ENCODE data around the gene DSCAML1.

The DSCAML1 gene

DNA sequence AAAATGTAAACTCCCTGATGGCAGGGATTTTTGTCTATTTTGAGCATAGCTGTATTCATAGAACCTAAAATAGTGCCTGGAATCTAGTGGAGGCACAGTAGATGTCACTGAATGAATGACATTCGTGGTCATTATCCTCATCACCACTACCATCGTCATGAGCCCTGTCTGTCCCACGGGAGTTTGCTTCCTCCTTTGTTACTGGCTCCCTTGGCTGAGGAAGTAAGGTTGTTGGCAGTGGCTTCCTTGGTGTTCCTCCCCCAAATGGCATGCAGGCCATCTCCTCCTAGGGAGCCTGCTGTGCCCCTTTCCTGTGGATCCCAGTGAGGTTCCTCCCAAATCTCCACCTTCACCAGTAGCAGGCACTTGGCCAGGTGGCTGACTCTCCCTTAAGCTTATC is 286.4 kb downstream of the DSCAML1 start:
- DNase-seq (ENCODE audit: extremely low read depth in 1 of 2, low read depth in 1 of 2) = no peak

DNA sequence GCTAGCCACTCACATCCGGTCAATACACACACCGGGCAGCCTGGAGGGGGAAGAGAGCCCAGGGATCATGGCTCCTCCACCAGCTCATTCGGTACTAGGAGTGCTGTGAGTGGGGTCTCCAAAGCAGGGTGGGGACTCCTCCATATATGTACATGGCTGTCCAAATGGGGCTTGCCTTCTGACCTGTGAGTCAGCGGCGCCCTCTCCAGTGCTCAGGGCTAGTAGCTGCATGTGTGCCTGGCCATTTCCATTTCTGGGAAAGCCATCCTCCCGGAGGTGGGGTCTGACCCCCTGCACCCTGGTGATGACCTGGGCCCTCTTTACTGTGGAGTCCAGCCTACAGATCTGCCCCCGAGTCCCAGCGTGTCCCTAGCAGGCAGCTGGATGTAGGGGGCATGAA is 287.5 kb downstream of the DSCAML1 start:
- DNase-seq (ENCODE audit: extremely low read depth in 1 of 2, low read depth in 1 of 2) = no peak

DNA sequence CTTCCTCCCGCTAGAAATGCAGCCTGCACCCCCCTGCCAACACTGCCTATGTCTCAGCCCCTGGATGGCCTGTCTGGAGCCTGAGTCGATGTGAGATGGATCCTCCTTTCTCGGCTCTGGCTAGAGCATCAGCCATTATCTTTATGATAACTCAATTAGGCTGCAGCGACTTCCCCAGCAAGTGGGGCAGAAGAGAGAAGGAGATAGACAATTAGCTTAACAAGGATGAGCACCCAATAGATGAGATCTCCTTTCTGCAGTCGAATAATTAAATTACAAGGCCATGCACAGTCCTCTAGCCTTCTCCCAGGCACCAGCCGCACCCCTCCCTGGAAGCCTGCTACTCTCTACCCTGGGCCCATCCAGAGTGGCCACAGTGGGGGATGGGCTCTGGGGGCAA is 290.0 kb downstream of the DSCAML1 start:
- no peak for DNase-seq (ENCODE audit: extremely low read depth in 1 of 2, low read depth in 1 of 2)

DNA sequence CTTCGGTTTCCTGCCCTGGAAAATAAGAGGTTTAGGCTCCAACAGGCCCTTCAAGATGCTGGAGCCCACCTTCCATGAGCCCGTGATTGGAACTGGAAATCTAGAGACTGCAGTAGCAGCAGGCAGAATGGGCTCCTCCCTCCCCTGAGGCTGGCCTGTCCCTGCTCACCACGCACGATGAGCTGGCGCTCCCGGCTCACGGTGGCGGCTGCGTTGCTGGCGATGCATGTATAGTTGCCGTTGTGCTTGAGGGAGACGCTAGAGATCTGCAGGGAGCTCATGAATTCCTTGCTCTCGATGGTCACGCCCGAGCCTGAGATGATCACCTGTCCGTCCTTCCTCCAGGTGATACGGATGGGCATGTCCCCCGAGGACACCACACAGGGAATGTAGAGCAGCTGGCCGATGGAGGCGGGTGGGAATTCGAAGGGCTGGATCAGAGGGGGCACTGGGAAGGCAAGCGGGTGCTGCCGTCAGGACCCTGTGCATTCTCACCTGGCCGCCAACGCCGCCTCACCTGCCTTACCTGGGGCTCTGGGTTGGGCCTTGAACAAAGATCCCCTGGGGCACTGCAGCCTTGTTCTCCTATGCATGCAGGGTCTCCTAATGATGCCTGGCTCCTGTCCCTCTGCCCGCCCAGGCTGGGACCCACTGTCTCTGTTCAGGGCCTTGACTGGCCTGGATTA is 291.6 kb downstream of the DSCAML1 start:
- no peak for DNase-seq (ENCODE audit: extremely low read depth in 1 of 2, low read depth in 1 of 2)

DNA sequence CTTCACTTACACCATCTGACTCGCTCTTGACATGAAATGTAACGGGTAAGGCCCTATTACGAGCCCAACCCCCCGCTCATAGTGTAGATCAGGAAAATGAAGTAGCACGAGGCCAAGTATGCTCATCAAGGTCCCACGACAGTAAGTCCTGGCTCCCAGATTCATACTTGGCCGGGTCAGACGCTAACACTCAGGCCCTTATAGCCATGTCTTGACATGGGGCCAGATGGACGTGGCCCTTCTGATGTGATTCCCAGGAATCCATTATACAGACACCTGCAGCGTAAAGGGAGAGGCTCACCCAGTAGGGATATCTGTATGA is 294.3 kb downstream of the DSCAML1 start:
- no peak for DNase-seq (ENCODE audit: extremely low read depth in 1 of 2, low read depth in 1 of 2)

DNA sequence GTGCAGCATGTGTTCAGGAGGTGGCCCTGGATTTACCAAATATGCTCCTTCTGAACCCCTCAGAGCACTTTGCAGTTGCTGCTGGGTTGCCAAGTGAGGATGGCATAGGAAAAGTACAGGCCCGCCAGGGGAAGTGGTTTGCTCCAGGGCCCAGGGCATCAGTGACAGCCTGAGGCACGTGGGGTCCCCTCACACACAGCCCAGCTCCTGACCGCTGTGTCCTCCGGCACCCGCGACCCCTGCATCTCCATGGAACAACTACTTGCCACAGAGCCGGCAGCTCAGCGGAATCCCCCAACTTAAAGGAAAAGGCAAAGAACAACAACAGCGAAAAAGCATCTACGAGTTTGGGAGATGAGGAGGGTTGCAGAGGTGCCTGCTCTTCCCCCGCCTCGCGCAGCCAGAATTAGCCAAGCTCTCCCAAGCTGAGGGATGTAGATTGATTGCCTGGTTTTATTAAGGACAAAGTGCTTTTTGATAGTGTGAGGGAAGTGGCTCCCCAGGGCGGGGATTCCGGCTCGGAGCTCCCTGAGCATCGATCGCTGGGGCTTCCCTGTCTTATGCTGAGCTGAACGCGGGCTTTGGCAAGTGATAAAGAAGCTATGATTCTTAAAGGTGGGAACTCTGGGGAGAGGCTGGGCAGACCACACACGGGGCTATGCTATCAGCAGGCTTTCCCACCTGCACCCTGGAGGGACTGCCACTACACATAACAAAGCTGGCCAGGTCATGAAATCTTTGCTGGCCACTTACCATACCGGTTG is 294.8 kb downstream of the DSCAML1 start:
- no peak for DNase-seq (ENCODE audit: extremely low read depth in 1 of 2, low read depth in 1 of 2)

DNA sequence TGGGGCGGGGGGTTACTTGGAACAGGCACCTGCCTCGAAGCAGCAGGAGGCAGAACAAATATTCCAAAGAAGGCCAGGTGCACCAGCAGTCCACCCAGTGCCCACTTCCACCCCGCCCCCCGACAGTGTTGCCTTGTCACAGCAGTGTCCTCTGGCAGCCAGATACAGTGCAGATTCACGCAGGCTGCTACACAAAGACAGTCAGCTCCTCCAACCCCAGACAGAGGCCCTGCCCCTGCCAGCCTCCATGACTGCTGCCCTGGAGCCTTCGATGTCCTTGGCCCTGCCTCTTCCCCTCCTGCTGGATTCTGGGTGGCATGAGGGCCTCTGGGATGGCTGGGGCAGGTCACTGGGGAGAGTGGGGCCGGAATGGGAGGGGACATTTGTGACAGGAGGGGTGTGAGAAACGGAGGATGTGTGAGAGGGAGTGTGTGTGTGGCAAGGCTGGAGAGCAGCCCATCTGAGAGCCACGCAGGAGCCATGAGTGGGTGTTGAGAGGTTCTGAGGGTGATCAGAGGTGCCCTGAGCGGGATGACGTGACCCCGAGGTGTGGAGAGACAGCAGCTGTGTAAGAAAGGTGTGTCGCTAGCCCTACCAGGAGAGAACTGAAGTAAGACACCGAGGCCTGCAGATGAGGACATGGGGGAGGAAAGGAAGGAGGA is 295.6 kb downstream of the DSCAML1 start:
- DNase-seq (ENCODE audit: extremely low read depth in 1 of 2, low read depth in 1 of 2) = no peak

DNA sequence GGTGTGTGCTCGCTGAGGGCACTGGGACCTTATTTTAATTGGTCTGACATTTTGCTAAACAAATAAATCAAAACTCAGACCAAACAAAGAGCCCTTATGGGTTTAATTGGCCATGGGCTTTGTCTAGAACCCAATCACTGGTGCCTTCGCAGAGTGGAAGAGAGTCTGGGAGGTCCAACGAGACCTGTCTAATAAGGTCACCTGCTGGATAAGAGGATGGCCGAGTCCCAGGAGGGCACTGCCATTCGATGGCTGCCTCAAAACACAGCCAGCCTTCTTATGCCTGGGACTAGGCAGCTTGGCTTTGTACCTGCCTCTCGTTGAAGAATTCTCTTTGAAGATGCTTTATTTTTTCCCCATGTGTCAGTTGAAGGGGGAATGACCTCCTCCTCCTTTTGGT is 298.2 kb downstream of the DSCAML1 start:
- DNase-seq (ENCODE audit: extremely low read depth in 1 of 2, low read depth in 1 of 2) = no peak

DNA sequence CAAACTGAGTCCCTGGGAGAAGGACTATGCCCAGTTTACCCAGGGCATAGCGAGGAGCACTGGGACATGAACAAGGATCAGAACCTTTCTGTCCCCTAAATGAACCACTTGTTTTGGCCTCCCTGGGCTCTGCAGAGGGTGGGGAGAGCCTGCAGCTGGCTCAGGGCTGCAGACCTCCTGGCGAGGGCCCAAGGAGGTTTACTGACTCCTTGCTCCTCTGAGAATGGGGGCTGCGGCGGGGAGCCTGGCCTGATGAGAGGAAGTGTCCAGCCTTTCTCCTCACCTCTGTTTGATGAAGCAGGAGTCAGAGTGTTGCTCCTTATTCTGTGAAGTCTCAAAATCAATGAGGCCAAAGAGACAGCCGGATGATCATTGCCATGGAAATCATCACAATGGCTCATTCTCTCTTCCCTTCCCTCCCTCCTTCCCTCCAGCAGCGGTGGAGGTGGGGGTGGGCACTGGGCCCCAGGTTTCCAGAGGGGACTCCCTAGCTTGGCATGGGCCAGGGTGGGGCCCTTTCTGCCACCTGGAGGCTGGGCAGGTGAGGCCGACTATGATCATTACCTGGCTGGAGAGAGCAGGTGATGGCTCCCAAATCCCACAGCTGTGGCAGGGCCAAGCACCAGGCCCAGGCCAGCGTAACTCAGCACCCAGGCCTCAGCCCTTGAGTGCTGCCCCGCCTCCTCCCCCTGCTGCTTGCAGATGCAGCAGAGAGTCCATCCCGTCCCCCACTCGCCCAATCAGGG is 299.6 kb downstream of the DSCAML1 start:
- no peak for DNase-seq (ENCODE audit: extremely low read depth in 1 of 2, low read depth in 1 of 2)

DNA sequence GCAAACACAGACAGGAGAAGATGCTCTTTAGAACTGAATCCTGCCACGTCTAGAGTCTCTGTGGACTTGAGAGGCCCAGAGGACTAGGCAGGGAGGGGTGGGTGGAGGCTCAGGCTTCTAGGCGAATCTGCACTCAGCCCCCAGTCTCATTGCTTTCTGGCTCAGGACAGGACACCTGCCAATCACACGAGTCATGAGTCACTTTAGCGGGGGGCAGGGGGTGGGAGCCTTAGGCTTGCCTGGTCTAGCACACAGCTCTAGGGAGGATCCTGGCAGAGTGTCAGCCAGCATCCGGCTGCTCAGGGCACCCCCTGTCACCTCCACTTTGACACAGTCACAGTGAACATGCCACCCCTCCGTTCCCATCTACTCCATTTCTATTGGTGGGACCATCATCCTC is 301.7 kb downstream of the DSCAML1 start:
- no peak for DNase-seq (ENCODE audit: extremely low read depth in 1 of 2, low read depth in 1 of 2)

DNA sequence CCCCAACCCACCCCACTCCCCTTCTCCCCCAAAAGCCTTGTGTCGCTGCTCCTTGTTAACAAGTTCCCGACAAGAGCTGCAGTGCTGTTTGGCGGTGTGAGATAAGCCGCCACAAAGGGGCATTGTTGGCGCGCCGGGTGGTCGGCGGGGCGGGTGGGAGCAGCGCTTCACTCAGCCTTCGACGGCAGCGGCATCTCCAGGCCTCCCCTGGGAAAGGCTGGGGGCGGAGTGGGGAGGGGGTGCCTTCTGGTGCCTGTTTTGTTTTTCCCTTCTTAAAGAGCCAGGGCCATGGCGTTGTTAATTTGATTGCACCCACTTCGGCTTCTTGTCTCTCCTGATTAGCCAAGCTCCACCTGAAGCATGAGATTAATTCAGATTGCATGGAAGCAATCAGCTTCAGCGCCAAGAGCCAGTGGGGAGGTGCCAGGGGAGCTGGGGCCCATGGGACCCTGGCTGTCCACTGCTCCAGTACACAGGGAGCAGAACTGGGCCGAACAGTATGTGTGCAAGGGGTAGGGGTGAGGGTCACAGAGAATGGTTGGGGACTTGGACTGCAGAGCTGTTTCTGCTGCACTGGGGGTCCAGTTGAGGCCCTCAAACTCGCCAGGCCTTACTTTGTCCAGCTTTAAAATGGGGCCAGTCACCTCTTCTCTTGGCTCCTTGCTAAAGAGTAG is 304.3 kb downstream of the DSCAML1 start:
- no peak for DNase-seq (ENCODE audit: extremely low read depth in 1 of 2, low read depth in 1 of 2)

DNA sequence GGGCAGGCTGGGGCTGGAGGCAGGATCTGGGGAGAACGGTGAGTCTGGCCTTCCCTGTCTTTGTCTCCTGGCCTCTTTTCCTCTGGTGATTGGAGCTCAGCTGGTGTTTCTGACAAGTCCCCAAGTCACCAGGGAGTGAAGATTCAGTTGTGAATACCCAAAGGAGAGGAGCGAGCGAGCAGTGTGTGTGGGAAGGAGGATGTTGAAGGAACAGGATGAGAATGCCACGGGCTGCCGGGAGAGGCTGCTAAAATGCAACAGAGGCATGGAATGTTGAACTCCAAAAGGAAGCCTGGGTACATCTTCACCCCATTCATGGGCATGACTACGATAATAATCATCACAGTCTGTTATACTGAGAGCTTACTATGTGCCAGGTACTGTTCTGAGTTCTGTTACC is 306.1 kb downstream of the DSCAML1 start:
- no peak for DNase-seq (ENCODE audit: extremely low read depth in 1 of 2, low read depth in 1 of 2)

DNA sequence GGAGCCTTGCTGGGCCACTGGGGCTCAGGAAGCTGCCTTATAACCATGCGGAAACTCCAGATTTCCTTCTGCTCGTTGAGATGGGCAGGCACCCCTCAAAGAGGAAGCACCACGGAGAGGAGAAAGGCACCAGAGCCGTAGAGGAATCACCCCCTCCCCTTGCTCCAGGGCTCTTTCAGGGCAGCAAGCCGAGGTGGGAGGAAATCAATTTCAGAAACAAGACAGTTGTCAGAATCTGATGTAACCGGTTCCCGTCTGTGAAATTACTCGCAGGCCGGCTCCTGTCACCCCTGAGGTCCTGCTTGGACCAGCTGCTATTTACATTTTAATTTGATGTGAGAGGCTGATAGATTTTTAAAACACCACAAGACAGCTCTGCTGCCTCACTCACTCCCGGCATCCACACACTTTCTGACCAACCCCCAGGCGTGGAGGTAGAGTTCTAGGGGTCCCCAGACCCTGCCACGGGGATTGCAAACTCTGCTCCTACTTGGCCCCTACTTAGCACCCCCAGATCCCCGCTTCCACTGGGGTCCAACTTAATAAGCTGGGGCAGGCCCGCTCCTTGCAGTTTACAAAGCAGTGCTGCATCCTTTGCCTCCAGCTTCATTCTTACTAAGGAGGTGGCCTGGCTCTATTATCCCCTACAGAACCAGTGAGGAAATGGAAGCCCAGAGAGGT is 306.9 kb downstream of the DSCAML1 start:
- DNase-seq (ENCODE audit: extremely low read depth in 1 of 2, low read depth in 1 of 2) = no peak

DNA sequence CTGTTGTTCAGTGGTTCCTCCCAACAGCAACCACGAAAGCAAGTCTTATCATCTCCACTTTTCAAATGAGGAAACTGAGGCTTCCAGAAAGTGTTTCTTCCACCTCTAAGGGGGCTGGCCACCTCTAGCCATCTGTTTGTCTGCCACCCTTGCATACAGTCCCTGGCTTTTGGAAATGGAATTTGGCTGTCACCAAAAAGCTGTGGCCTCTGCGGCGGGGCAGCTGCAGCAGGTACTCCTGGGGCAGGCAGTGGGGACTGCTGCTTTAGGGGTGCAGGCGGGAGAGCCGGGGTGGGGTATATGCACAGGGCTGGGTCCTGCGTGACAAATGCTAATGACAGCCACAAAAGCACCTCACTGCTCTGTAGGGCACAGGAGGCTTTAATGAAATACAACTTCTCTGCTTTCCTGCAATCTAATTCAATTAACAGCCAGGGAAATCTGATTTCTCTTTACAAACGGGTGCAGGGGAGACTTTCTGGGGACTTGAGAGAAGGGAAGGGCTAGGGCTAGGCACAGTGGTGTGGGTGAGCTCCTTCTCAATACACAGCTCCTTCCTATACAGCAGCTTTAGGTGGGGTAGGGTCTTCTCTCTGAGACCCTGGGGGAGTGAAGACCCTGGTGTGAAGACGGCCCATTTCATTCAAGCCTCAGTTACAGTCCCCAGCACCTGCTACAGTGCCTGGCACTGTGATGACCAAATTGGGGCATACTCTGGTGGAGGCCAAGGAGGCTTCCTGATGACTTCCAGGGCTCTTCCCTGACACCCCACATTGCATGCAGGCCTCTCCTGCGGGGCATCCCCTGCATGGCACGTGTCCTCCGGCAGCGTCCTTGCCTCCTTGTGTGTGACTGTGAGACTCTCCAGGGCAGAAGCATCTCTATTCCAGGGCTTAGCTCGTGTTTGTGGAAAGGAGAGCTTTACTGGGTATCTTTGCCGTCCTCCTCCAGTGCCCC is 307.7 kb downstream of the DSCAML1 start:
- DNase-seq (ENCODE audit: extremely low read depth in 1 of 2, low read depth in 1 of 2) = no peak

DNA sequence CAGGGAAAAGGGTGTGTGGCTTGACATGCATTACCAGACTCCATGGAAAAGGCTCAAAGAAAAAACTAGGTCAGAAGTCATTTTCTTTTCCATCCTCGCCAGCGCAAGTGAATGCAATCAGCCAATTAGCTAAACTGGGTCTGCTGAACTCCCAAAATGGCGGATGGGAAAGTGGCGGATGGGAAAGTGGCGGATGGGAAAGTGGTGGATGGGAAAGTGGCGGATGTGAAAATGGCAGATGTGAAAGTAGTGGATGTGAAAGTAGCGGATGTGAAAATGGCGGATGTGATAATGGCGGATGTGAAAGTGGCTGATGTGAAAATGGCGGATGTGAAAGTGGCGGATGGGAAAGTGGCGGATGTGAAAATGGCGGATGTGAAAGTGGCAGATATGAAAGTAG is 311.0 kb downstream of the DSCAML1 start:
- no peak for DNase-seq (ENCODE audit: extremely low read depth in 1 of 2, low read depth in 1 of 2)

DNA sequence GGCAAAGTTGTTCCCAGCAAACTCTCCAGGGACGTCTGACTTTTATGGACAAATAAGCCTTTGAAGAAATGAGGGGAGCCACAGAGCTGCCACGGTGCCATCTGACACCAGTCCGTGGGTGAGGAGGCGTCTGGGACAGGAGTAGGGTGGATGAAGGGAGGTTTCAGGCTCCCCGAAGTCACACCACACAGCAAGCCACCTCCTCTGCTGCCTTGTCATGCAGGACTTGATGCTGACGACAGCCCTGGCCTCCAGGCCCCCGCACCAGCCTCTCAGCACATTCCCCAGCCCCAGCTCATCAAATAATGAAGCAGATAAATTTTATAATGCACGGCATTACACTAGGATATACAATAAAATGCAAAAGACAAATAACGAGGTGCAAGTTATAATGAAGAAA is 312.9 kb downstream of the DSCAML1 start:
- DNase-seq (ENCODE audit: extremely low read depth in 1 of 2, low read depth in 1 of 2) = no peak

DNA sequence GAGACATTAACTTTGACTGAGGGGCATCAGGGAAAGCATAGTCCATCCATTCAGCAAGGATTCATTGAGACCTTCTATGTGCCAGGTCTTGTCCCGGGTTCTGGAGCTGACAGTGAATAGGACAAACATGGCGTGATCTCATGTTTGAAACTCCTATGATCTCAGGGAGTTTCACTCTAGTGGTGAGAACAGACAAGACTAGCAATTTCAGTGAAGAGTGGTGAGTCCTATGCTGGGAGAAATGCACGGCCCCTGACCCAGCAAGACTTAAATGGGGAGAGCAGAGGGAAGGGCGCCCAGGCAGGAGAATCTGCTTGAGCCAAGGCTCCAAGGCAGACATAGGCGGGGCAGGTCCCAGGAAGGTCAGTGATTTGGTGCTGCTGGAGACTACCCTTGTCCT is 313.6 kb downstream of the DSCAML1 start:
- no peak for DNase-seq (ENCODE audit: extremely low read depth in 1 of 2, low read depth in 1 of 2)

DNA sequence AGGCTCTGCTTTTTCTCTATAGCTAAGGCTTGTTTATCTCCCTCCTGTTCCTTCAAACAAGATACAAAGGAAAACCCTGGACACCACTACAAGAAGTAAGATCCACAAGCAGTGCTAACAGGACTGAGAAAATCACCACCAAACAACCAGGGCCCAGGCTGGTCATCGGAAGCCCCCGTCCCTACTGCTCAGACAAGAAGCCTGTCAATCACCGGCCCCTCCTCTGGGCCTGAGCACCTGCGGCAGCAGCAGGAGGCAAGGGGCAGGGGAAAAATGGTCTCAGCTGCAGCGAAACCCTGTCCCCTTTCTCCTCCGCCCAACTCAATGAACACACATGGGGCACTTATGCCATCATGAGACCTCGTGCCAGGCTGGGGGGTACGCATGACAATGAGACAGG is 314.1 kb downstream of the DSCAML1 start:
- DNase-seq (ENCODE audit: extremely low read depth in 1 of 2, low read depth in 1 of 2) = no peak

DNA sequence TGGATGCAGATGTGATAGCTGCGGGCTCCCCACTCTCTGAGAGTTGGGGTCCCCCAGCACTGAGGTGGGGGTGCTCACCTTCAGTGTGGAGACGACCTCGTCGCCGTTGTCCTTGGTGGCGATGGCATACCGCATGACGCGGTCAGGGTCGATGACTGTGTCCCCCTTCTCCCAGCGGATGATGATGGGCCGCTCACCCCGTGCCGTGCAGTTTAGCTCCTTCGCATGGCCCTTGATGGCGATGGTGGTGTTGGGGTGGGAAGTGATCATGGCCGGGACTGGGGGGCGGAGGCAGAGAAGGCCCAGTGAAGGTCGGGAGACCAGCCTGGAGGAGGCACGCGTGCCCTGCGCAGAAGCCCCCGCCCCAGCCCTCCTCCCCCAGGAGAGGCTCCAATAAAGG is 315.1 kb downstream of the DSCAML1 start:
- no peak for DNase-seq (ENCODE audit: extremely low read depth in 1 of 2, low read depth in 1 of 2)
